SHP77 treated with DMSO at 0.1 percent for 48 hours (cell line): ENCODE data around the gene DENND10.
"Not testable (repeated sequence)": the region's sequence is repeated elsewhere in the genome, so short reads cannot be mapped to it uniquely, and the experiment has no call there.

Experiments
- DNase-seq: peaks from one replicate; lab custom pipeline; 2025; lab: John Stamatoyannopoulos, UW

Gene DENND10

GRCh38 chr10:119132521-119133345 lies 28.8 kb downstream of the DENND10 start:
- no peak for DNase-seq

- DNase-seq, result no peak
These were observed 30.0 kb downstream of the DENND10 start for GRCh38 chr10:119133949-119134348.

- DNase-seq, result no peak
These were observed 31.6 kb downstream of the DENND10 start for GRCh38 chr10:119135513-119135881.

- DNase-seq, result no peak
These were observed 32.2 kb downstream of the DENND10 start for GRCh38 chr10:119136084-119136483.

- not testable (repeated sequence) for DNase-seq
These were observed 34.0 kb downstream of the DENND10 start for GRCh38 chr10:119137878-119138277.

- DNase-seq, result no peak
These were observed 34.7 kb downstream of the DENND10 start for GRCh38 chr10:119138346-119139306.

- DNase-seq, result no peak
These were observed 35.7 kb downstream of the DENND10 start for GRCh38 chr10:119139464-119140067.

- DNase-seq, result no peak
These were observed 36.8 kb downstream of the DENND10 start for GRCh38 chr10:119140603-119141245.

- no peak for DNase-seq
These were observed 39.7 kb downstream of the DENND10 start for GRCh38 chr10:119143657-119144056.

- no peak for DNase-seq
These were observed 45.2 kb downstream of the DENND10 start for GRCh38 chr10:119149157-119149556.

- DNase-seq, result no peak
These were observed 45.8 kb downstream of the DENND10 start for GRCh38 chr10:119149729-119150128.

- DNase-seq, result not testable (repeated sequence)
These were observed 47.7 kb downstream of the DENND10 start for GRCh38 chr10:119151601-119152000.

- no peak for DNase-seq
These were observed 49.1 kb downstream of the DENND10 start for GRCh38 chr10:119153041-119153440.

- no peak for DNase-seq
These were observed 49.7 kb downstream of the DENND10 start for GRCh38 chr10:119153661-119154060.

GRCh38 chr10:119159332-119159731 lies 55.4 kb downstream of the DENND10 start:
- no peak for DNase-seq

- DNase-seq, result no peak
These were observed 58.0 kb downstream of the DENND10 start for GRCh38 chr10:119161680-119162451.

- no peak for DNase-seq
These were observed 58.7 kb downstream of the DENND10 start for GRCh38 chr10:119162452-119163092.

- peak; percentile 30 for DNase-seq
These were observed 61.5 kb downstream of the DENND10 start, which contains the start of gene SFXN4 for GRCh38 chr10:119165171-119166117. SFXN4 (minus strand) TSS chr10:119165714; CDS start chr10:119165647, 67 bp downstream.

- DNase-seq, result no peak
These were observed 62.2 kb downstream of the DENND10 start for GRCh38 chr10:119166118-119166500.
